ENCODE results near the gene C3AR1.
"Not testable (repeated sequence)": the region's sequence is repeated elsewhere in the genome, so short reads cannot be mapped to it uniquely, and the experiment has no call there.

The C3AR1 gene

DNA sequence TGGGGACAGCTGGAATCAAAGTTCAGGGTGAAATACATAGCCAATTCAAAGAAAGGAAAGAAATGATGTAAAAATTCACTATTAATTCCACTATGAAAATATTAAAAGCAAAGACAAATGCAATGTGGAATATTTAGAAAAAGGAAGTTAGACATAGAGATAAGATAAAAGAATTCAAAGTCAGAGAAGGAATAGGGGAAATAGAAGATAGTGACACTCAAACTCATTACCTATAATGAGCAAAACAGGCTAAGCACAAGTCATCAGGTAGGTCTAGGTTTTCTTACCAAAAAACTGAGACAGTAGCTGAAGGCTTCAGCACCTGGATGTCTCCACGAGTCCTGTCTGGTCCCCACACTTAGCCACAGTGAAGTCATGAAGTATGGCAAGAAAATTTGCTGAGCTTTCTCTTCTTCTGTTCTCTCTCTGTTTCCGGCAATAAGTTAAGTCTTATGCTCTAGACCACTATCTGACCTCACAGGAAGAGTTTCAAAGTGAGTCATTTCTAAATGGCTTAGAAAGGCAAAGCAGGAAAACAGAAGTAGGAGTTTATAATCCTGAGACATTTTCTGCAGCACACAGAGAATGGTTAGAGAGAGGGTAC lies at the start of gene C3AR1:
Gene C3AR1, minus strand, starts transcription at position 369 of the 604 bp plus-strand sequence. CDS start 6,174 bp downstream, outside the sequence.
- no peak for DNase-seq (ENCODE audit: low read depth)

DNA sequence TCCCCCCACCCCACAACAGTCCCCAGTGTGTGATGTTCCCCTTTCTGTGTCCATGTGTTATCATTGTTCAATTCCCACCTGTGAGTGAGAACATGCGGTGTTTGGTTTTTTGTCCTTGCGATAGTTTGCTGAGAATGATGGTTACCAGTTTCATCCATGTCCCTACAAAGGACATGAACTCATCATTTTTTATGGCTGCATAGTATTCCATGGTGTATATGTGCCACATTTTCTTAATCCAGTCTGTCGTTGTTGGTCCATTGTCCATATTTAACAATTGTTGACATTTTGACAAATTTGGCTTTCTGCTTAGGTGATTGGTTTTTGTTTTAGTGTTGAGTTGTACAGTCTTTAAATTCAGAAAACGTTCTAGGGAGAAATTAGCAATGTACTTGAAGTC lies 47.0 kb upstream of the C3AR1 start:
- DNase-seq (ENCODE audit: low read depth) = not testable (repeated sequence)

DNA sequence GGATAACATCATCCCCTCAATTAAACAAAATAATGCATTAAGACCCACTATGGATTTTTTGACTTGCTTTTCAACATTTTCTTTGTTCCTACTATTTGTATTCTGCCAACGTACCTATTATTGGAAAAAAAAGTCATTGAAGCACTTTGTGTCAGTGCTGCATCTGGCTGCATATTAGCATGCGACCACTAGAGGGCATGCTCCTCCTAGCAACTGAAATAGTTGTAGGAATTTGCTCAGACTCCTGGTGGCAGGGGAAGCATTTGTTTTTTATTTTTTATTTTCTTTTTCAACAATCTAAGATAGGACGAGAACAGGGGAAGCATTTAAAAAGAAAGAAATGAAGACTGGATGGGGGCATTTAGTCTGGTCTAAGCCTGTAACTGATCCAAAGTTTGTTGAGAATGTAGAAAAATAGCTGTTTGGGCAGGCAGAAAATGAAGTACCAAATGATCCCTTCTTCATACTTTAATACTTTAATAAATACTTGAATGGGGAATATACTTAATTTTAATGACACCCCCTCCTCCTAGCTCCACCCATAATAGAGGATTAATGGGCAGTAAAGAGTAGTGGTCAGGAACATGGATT lies 42.7 kb upstream of the C3AR1 start:
- DNase-seq (ENCODE audit: low read depth) = peak; percentile 71

DNA sequence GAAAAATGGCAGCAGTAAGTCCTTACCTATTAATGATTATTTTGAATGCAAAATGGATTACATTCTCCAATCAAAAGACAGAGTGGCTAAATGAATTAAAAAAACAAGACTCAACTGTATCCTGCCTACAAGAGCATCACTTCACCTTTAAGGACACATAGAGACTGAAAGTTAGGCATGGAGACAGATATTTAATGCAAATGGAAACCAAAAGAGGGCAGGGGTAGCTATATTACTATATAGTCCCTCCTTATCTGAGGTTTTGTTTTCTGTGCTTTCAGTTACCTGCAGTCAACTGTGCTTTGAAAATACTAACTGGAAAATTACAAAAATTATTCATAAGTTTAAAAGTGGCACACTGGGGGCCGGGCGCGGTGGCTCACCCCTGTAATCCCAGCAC lies 33.1 kb upstream of the C3AR1 start:
- no peak for DNase-seq (ENCODE audit: low read depth)

DNA sequence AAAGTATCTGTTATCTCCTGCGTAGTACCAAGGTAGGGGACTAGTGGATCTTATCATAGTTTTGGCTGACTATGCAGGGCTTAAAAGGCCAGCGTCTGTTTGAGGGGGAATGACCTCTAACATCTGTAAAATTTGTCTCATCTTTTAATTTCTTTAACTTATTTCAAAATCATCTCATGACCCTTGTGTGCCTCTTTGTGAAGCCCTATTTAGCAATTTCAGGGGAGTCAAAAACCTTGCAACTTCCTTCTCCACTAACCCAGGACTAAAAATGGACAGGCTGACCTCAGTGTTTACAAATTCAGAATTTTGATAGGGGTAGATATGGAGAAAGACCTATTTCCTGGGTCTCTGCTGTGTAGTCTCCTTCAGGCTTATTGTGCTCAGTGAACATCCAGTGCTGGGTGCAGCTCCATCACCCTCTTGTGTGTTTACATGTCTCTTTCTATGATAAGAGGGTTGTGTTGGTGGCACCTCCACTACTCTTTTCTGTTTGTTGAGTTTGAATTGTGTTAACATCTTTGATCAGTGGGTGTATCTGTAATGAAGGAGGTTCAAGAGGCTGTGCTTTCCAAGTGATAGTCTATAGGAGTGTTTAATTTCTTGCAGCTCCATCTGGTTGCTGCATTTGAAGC lies 30.2 kb upstream of the C3AR1 start:
- DNase-seq (ENCODE audit: low read depth) = no peak

DNA sequence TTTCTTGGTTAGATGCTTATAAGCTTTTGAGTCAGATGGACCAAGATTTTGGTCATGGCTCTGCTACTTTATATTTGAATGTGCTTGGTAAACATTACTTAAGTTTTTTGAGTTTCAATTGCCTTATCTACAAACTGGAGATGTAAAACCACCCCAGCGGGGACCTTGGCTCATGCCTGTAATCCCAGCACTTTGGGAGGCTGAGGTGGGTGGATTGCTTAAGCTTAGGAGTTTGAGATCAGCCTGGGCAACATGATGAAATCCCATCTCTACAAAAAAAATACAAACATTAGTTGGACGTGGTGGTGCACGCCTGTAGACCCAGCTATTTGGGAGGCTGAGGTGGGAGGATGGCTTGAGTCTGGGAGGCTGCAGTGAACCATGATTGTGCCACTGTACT lies 27.1 kb upstream of the C3AR1 start:
- no peak for DNase-seq (ENCODE audit: low read depth)

DNA sequence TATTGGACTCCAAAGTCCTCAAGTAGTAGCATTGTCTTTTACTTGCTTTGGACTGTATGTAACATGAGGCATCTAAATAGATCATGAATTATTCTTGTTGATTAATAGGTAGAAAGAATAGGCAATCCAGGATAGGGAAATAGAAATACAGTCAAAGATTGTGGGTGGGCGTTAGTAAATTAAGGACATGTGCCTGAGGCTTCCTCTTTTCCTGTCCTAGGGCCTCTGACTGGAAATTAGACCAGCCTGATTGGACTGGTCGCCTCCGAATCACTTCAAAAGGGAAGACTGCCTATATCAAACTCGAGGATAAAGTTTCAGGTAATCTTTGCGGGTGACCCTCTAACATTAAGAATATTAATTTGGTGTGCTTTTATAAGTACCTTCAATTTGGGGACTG lies 23.6 kb upstream of the C3AR1 start:
- DNase-seq (ENCODE audit: low read depth) = no peak

DNA sequence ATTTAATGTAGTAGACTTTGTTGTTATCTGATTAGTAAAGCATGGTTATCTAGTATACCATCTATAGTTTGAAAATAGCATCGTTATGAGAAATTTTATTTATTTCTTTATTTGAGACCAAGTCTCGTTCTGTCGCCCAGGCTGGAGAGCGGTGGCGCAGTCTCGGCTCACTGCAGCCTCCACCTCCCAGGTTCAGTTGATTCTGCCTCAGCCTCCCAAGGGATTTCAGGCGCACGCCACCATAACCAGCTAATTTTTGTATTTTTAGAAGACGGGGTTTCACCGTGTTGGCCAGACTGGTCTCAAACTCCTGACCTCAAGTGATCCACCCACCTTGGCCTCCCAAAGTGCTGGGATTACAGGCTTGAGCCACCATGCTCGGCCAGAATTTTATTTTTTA lies 23.1 kb upstream of the C3AR1 start:
- DNase-seq (ENCODE audit: low read depth) = not testable (repeated sequence)

DNA sequence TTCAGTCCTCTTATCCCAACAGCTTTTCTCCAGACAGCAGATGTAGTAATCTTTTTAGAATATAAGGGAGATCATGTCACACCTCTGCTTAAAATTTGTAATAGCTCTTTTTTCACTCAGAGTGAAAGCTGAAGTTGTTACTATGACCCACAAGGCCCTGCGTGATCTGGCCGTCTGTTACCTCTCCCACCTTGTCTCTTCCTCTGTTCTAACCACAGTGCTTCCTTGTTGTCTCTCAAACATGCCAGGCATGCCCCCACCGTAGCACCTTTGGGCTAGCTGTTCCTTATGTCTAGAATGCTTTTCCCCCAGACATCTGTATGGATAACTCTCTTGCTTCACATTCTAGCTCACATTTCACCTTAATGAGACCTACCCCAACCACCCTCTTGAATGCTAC lies 22.4 kb upstream of the C3AR1 start:
- DNase-seq (ENCODE audit: low read depth) = no peak

DNA sequence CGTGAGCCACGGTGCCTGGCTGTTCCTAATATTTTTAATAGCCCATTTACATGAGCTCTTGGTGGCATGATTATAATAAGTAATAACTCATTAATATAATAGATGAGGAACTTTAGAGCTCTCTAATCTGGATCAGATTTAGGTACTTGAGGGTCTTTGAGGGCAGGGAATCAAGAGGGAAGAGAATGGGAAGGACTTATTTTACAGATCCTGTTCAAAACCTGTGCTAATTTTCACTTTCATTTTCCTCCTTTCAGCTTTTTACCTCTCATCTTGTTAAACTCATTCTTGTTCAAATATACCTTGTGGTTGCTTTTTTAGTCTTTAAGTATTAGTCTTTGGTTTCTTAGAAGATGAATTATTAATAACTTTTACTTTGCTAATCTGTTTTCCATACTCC lies 21.5 kb upstream of the C3AR1 start:
- DNase-seq (ENCODE audit: low read depth) = no peak

DNA sequence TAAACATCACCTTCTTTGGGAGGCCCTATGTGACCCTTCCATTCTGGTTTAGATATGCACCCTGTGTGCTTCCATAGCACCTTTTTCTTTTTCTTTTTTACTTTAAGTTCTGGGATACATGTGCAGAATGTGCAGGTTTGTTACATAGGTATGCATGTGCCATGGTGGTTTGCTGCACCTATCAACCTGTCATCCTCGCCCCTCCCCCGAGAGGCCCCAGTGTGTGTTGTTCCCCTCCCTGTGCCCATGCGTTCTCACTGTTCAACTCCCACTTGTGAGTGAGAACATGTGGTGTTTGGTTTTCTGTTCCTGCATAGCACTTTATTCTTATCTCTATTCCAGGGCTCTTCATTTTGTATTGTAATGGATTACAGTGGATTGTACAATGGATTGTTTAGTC lies 18.2 kb upstream of the C3AR1 start:
- not testable (repeated sequence) for DNase-seq (ENCODE audit: low read depth)

DNA sequence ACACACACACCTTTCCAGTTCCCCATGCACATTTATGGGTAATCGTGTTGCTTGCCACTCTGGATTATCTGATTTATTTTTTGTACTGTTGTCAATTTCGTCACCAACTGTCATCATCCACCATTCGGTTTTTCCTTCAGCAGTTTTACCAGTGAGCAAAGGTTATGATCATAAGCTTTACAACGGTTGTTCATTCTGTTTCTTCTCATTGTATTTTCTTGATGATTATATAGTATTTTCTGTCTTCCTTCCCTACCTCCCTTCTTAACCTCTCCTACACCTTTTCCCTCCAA lies 16.6 kb upstream of the C3AR1 start:
- no peak for DNase-seq (ENCODE audit: low read depth)

DNA sequence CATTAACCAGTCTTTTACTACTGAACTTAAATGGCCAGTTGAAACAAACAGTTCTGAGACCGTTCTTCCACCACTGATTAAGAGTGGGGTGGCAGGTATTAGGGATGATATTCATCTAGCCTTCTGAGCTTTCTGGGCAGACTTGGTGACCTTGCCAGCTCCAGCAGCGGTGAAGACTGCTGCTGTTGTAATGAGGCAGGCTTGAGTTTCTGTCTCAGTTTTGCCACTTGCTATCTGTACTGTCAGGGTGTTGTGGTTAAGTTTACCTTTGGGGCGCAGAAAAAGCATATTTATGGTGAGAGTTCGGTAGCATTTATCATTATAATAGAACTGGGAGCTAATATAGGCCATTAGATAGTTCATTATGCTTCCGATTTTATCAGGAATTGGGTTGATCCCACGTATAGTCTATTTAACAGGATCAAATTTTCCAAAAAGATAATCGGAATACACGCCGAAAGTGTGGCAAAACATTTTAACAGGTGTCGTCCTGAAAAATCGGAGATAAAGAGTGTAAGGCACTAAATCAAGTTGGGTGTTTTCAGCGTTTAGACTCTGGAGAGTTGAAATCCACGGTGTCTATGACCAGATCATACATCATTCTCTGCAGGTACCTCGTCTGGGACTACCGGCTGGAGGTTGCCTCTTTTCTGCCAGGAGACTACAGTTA lies 15.2 kb upstream of the C3AR1 start:
- DNase-seq (ENCODE audit: low read depth) = no peak

DNA sequence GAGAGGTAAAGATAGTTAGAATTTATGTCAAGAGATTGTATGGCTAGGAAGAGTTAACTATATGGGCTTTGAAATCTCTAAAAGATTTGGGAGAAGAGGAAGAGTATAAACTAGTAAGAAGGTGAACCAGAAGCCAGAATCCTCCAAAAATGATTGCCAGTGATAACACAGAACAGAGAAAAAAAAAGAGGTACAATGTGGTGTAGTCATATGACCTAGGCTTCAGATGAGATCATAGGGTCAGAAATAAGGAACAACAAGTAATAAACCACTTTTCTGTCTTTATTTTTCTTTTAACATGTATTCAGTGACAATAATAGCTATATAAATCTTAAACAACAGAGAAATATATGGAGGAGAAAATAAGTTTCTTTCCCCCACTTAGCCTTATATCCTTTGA lies 14.0 kb upstream of the C3AR1 start:
- no peak for DNase-seq (ENCODE audit: low read depth)

DNA sequence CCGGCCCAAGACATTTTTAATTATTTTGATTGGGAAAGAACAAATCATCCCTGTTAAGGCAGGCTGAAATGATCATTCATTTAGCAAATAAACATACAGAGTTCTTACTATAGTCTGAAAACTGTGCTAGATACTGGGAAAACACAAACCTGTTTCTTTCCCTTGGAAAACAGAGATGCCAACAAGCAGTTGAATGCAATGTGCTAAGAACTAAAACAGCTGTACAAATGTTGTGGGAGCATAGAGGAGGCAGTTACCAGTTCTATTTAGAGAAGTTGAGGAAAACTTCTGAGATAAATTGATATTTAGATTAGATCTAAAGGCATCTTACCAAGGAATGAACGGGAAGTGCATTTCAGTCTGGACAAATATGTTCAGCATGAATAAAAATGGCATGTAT lies 12.8 kb upstream of the C3AR1 start:
- DNase-seq (ENCODE audit: low read depth) = no peak

DNA sequence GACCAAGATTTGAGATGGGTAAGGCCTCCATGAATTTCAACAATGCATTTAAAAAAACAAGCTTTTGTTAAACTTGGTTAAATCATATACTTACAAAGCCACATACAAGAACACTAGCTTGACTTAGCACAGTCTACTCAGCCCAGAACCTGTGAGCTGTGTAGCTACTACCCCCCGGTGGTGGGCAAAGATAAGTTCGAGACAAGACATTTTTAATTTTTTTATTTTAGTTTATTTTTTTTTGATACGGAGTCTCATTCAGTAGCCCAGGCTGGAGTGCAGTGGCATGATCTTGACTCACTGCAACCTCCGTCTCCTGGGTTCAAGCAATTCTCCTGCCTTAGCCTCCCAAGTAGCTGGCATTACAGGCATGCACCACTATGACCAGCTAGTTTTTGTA lies 12.2 kb upstream of the C3AR1 start:
- DNase-seq (ENCODE audit: low read depth) = peak; percentile 76

DNA sequence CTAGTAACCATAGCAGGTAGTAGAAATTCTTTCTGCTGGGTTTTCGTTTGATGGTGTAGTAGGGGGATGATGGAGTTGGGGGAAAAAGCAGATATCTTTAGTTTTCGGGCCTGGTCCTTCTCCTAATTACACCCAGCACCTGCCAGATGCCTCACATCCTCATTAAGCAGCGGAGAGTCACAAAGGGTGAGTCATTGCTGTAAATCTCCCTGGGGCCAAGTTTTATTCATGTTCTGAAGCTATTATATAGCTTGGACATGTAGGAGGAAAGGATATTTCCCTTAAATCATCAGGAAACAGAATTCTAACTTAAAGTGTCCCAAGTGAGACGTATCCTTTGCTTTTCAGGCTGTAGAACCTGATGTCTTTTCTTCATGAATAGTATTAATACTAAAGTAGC lies 11.0 kb upstream of the C3AR1 start:
- DNase-seq (ENCODE audit: low read depth) = peak; percentile 15

DNA sequence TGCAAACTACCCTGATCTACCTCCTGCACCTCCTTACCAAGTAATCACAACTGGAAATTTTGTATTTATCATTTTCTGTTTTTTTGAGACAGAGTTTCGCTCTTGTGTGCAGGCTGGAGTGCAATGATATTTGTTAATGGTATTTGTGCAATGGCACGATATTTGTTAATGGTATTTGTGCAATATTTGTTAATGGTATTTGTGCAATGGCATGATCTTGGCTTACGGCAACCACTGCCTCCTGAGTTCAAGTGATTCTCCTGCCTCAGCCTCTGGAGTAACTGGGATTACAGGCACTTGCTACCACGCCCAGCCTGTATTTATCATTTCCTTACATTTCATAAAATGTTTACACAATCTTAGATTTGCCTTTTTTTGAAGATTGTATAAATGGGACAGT lies 10.2 kb upstream of the C3AR1 start:
- no peak for DNase-seq (ENCODE audit: low read depth)

DNA sequence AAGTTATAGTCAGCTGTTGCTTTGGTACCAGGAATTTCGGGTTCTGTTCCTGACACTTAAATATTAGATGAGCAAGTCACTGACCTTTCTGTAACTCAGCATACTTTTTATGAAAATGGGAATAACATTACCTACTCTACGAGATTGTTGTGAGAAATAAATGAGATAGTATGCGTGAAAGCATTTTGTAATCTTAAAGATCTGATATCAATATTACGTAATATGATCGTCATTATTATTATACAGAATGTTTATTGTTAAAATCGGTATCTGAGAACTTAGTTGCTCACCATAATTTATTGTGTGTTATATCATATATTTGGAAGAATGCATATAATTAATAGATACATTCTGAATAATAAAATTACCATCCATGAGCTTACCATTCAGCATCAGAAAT lies 9.8 kb upstream of the C3AR1 start:
- no peak for DNase-seq (ENCODE audit: low read depth)

DNA sequence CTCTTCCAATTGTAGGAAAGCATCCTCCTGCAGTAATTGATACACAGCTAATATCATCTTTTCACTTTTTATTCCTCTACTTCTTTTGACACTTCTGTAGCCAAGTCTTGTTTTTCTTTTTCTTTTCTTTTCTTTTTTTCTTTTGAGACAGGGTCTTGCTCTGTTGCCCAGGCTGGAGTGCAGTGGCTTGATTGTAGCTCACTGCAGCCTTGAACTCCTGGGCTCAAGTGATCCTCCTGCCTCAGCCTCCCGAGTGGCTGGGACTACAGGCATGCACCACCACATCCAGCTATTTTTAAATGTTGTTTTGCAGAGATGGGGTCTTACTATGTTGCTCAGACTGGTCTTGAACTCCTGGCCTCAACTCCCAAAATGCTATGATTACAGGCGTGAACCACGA lies 5.7 kb upstream of the C3AR1 start:
- DNase-seq (ENCODE audit: low read depth) = not testable (repeated sequence)

DNA sequence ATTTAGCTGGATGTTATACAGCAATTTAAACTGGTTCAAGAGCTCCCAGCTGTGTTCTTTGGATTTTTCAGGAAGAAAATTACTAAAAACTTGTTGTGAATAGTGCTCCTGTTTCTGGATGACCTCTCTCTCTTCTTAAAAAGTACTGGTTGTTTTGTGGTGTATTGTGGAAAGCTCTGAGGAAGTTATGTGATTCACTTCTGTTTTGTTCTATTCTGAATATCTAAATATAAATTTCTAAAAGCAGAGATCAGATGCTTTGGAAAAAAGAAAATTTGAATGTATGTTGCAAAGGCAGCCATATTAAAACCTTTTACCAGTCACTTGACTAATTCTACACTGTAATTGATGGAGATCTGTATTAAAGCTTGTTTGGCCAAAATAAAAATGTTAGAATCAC lies 3.4 kb upstream of the C3AR1 start:
- no peak for DNase-seq (ENCODE audit: low read depth)

DNA sequence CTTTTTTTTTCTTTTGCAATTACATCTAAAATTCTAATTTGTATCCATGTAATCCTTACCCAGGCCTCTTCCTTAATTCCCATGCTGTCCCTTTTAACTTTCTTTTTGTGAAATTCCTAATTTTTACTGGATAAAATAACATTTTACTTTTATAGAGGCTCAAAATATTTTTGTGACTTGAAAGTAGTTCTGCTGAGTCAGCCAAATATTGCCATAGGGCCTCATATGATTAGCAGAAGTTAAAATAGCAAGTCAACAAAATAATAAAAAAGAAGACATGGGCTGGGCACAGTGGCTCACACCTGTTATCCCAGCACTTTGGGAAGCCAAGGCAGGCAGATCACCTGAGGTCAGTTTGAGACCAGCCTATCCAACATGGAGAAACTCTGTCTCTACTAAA lies 2.0 kb downstream of the C3AR1 start:
- no peak for DNase-seq (ENCODE audit: low read depth)

DNA sequence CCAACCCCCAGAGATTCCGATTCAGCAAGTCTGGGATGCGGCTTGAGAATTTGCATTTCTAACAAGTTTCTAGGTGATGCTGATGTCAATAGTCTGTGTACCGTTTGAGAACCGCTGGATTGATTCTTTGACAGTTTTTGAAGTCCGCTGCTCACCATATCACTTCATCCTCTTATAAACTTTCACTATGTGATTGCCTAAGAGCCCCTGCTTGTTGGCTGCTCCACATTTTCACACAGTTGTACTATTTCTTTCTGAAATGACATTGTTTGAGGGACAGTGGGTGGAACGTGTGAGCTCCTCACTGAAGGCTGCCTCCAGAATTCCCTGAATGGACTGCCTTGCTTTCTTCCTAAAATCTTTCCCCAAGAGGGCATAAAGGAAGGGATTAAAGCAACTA lies 7.7 kb downstream of the C3AR1 start:
- DNase-seq (ENCODE audit: low read depth) = no peak

DNA sequence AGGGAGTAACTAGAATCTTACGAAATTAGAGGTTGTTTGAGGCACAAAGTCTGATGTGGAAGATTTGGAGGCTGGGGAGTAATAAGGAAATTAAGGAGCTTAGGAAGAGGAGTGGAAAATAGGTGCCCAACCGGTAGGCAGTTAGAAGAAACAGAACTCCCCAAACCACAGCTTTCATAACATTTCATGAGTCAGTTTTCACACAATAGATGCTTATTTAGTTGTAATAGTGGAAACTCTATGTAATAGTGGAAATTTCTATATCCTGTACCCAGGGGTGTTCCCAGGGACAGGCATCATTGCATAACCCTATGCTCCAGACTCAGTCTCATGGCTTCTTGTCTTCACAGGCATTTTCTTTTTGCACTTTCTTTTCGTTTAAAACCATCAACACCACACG lies 8.3 kb downstream of the C3AR1 start:
- peak; percentile 86 for DNase-seq (ENCODE audit: low read depth)
